GM23338 (cell line): ENCODE data around the gene ZNF438. TPM values are rescaled to one million over a fixed set of nuclear protein-coding genes. Genes with fewer than 3 reads are reported as not detected.

Experiments
- ATAC-seq: fragments of 200-7000 bp; cut with Tn5 transposase; 3 replicates; pipeline ENCODE4 v1.9.1; 2020
- DNase-seq: peaks from one replicate; pipeline ENCODE4 v3.0.0-alpha.2; 2015; ENCODE audit warnings: low spot score
- H2AFZ ChIP-seq: fragments of 200-600 bp; sonication (generic); 2 replicates; pipeline ENCODE4 v1.8.0; 2016; ENCODE audit warnings: antibody characterized with exemption, mild to moderate bottlenecking, moderate library complexity
- H3F3A ChIP-seq: fragments of 200-600 bp; sonication (generic); replicated peaks from 2 replicates; pipeline ENCODE4 v1.8.0; 2017; ENCODE audit warnings: antibody characterized with exemption, mixed run types, low read depth
- H3K27ac ChIP-seq: fragments of 200-600 bp; sonication (generic); 2 replicates; pipeline ENCODE4 v1.6.1; 2016; ENCODE audit warnings: low read depth
- H3K27me3 ChIP-seq: fragments of 200-600 bp; sonication (generic); 2 replicates; pipeline ENCODE4 v1.8.0; 2016; ENCODE audit warnings: mild to moderate bottlenecking, mixed run types, moderate library complexity; ENCODE audit not compliant: insufficient read depth
- H3K36me3 ChIP-seq: fragments of 200-600 bp; sonication (generic); 2 replicates; pipeline ENCODE4 v1.8.0; 2016; ENCODE audit warnings: mild to moderate bottlenecking; ENCODE audit not compliant: insufficient read depth
- H3K4me1 ChIP-seq: fragments of 200-600 bp; sonication (generic); 2 replicates; pipeline ENCODE4 v1.8.0; 2016; ENCODE audit warnings: mild to moderate bottlenecking, moderate library complexity; ENCODE audit not compliant: insufficient read depth
- H3K4me2 ChIP-seq: fragments of 200-600 bp; sonication (generic); 2 replicates; pipeline ENCODE4 v1.7.1; 2017; ENCODE audit warnings: mixed run types
- H3K4me3 ChIP-seq: fragments of 200-600 bp; sonication (generic); 2 replicates; pipeline ENCODE4 v1.6.1; 2016; ENCODE audit warnings: mixed run types
- H3K79me2 ChIP-seq: fragments of 200-600 bp; sonication (generic); replicated peaks from 2 replicates; pipeline ENCODE4 v1.8.0; 2017; ENCODE audit warnings: mild to moderate bottlenecking; ENCODE audit not compliant: insufficient read depth
- H3K9me2 ChIP-seq: fragments of 200-600 bp; sonication (generic); 2 replicates; pipeline ENCODE4 v1.8.0; 2017; ENCODE audit not compliant: insufficient read depth
- H4K20me1 ChIP-seq: fragments of 200-600 bp; sonication (generic); replicated peaks from 2 replicates; pipeline ENCODE4 v1.8.0; 2017; ENCODE audit warnings: mild to moderate bottlenecking; ENCODE audit not compliant: insufficient read depth
- H3K27ac Mint-ChIP-seq: 2 replicates; pipeline ENCODE4 v1.8.0; 2020; ENCODE audit warnings: inconsistent platforms, mild to moderate bottlenecking, moderate library complexity, mixed read lengths
- H3K27me3 Mint-ChIP-seq: 3 replicates; pipeline ENCODE4 v1.8.0; 2022; ENCODE audit warnings: low read depth, mild to moderate bottlenecking, moderate library complexity, mixed read lengths, inconsistent platforms; ENCODE audit not compliant: insufficient read depth, poor library complexity
- H3K36me3 Mint-ChIP-seq: 3 replicates; pipeline ENCODE4 v1.8.0; 2021; ENCODE audit warnings: low read depth, mild to moderate bottlenecking, inconsistent platforms, moderate library complexity, mixed read lengths
- H3K4me1 Mint-ChIP-seq: 3 replicates; pipeline ENCODE4 v1.8.0; 2020; ENCODE audit warnings: mild to moderate bottlenecking, inconsistent platforms, mixed read lengths
- H3K4me3 Mint-ChIP-seq: 3 replicates; pipeline ENCODE4 v1.8.0; 2021; ENCODE audit warnings: moderate library complexity, mild to moderate bottlenecking, inconsistent platforms, mixed read lengths
- H3K9me3 Mint-ChIP-seq: 3 replicates; pipeline ENCODE4 v1.8.0; 2020; ENCODE audit warnings: moderate library complexity, mild to moderate bottlenecking, inconsistent platforms, mixed read lengths
- CREB1 ChIP-seq: fragments of 250-450 bp; sonication (Bioruptor Pico); IDR thresholded peaks from 2 replicates; pipeline ENCODE4 v1.5.0; 2020; ENCODE audit warnings: low read depth, mild to moderate bottlenecking, moderate library complexity
- EZH2 ChIP-seq: fragments of 200-600 bp; sonication (generic); IDR thresholded peaks from one replicate; pipeline ENCODE4 v1.8.0; 2017; ENCODE audit warnings: antibody characterized with exemption, mild to moderate bottlenecking, low read depth; ENCODE audit not compliant: unreplicated experiment
- EZH2phosphoT487 ChIP-seq: fragments of 200-600 bp; sonication (generic); IDR thresholded peaks from one replicate; pipeline ENCODE4 v1.8.1; 2018; ENCODE audit warnings: antibody characterized with exemption; ENCODE audit not compliant: unreplicated experiment
- JUNB ChIP-seq: IDR thresholded peaks from one replicate; pipeline ENCODE4 v1.6.1; 2016; ENCODE audit warnings: antibody characterized with exemption; ENCODE audit not compliant: unreplicated experiment
- NANOG ChIP-seq: IDR thresholded peaks from 2 replicates; pipeline ENCODE4 v1.6.1; 2016; ENCODE audit warnings: antibody characterized with exemption, borderline replicate concordance
- POLR2AphosphoS5 ChIP-seq: IDR thresholded peaks from 2 replicates; pipeline ENCODE4 v1.6.1; 2016; ENCODE audit warnings: antibody characterized with exemption, low read depth
- STAT1 ChIP-seq: IDR thresholded peaks from one replicate; pipeline ENCODE4 v1.6.1; 2016; ENCODE audit warnings: antibody characterized with exemption; ENCODE audit not compliant: unreplicated experiment
- ZNF114 ChIP-seq: fragments of 250-450 bp; sonication (Bioruptor Pico); IDR thresholded peaks from 2 replicates; pipeline ENCODE4 v1.5.0; 2020; ENCODE audit warnings: mild to moderate bottlenecking, moderate library complexity
- ZNF331 ChIP-seq: fragments of 250-450 bp; sonication (Bioruptor Pico); IDR thresholded peaks from 2 replicates; pipeline ENCODE4 v1.5.0; 2020; ENCODE audit warnings: low read depth, mild to moderate bottlenecking, moderate library complexity
- polyA plus RNA-seq: library from polyadenylated mRNA; unstranded; fragments of >200 nt; fragmentation: Nextera tagmentation; extraction: Ambion mirVana; gene quantifications from 2 replicates; pipeline ENCODE4 v1.2.1, GENCODE V29; 2016
- total RNA-seq: library from RNA; depleted of rRNA; stranded (reverse); fragments of >200 nt; shearing (Covaris generic); gene quantifications from 2 replicates; pipeline ENCODE4 v1.2.3, GENCODE V29; 2014
- TF ChIP-seq, protein P1 (sequence below): IDR thresholded peaks from one replicate; pipeline ENCODE4 v1.6.1; 2018; ENCODE audit warnings: antibody characterized with exemption; ENCODE audit not compliant: unreplicated experiment

Gene ZNF438
- total and polyA plus RNA-seq, 2 experiments from 2014 or later = 0.91 to 0.94 TPM

DNA sequence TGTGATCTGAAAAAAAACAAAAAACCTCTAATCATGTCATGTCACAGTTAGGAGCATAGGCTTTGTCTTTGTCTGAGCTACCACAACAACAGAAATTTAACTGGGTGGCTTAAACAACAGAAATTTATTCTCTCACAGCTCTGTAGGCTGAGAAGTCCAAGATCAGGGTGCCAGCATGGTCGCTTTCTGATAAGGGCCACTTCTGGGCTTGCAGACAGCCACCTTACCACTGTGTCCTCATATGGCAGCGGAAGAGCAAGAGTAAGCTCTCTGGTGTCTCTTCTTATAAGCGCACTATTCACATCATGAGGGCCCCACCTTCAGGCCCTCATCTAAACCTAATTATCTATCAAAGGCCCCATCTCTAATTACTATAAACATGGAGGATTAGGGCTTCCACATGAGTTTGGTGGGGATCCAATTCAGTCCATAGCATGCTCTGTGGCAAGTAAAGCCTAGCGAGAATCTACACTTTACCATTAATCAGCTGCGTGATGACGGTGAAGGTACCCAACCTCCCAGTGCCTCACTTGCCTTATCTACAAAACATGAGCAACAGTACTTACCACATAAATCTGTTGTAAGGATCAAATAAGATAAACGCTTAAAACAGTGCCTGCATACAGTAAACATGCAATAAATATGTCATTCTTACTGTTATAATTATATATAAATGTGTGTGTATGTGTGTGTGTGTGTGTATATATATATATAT lies 17.3 kb downstream of the ZNF438 start:
- Mint-ChIP-seq H3K4me1 (peaks cover 10% of the 10 kb centered on the region), H3K36me3 (no peaks in the 10 kb centered on the region), H3K27ac (no peak overlapping the region), H3K9me3 (no peaks in the 10 kb centered on the region), H3K27me3 (peaks cover 3% of the 10 kb centered on the region), H3K4me3 (no peak overlapping the region)
- Histone ChIP-seq H2AFZ (no peak overlapping the region), H3K27ac (no peak overlapping the region), H4K20me1 (no peaks in the 10 kb centered on the region), H3K4me1 (peaks cover 6% of the 10 kb centered on the region; the same call in 1 of the 2 replicates), H3K4me2 (no peak overlapping the region), H3K27me3 (no peaks in the 10 kb centered on the region), H3K4me3 (no peak overlapping the region), H3K79me2 (no peaks in the 10 kb centered on the region), H3K9me2 (no peaks in the 10 kb centered on the region), H3K36me3 (no peaks in the 10 kb centered on the region), H3F3A (no peaks in the 10 kb centered on the region)
- ATAC-seq = no peak
- no peak for DNase-seq
- TF ChIP-seq, protein P1, sequence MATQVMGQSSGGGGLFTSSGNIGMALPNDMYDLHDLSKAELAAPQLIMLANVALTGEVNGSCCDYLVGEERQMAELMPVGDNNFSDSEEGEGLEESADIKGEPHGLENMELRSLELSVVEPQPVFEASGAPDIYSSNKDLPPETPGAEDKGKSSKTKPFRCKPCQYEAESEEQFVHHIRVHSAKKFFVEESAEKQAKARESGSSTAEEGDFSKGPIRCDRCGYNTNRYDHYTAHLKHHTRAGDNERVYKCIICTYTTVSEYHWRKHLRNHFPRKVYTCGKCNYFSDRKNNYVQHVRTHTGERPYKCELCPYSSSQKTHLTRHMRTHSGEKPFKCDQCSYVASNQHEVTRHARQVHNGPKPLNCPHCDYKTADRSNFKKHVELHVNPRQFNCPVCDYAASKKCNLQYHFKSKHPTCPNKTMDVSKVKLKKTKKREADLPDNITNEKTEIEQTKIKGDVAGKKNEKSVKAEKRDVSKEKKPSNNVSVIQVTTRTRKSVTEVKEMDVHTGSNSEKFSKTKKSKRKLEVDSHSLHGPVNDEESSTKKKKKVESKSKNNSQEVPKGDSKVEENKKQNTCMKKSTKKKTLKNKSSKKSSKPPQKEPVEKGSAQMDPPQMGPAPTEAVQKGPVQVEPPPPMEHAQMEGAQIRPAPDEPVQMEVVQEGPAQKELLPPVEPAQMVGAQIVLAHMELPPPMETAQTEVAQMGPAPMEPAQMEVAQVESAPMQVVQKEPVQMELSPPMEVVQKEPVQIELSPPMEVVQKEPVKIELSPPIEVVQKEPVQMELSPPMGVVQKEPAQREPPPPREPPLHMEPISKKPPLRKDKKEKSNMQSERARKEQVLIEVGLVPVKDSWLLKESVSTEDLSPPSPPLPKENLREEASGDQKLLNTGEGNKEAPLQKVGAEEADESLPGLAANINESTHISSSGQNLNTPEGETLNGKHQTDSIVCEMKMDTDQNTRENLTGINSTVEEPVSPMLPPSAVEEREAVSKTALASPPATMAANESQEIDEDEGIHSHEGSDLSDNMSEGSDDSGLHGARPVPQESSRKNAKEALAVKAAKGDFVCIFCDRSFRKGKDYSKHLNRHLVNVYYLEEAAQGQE = no peak
- TF ChIP-seq CREB1 (CRISPR knock-in tag) = no peak

- H3K4me2 ChIP-seq = no peak overlapping the region
- peaks cover under 1% of the 10 kb centered on the region; the same call in 1 of the 3 replicates for H3K4me1 Mint-ChIP-seq
- no peak overlapping the region for H3K27ac Mint-ChIP-seq
- no peak overlapping the region for H3K4me3 Mint-ChIP-seq
- DNase-seq = no peak
- no peaks in the 10 kb centered on the region for H3K4me1 ChIP-seq
- H3K36me3 ChIP-seq = no peaks in the 10 kb centered on the region
- no peak overlapping the region for H3K27ac ChIP-seq
- H3K36me3 Mint-ChIP-seq = no peaks in the 10 kb centered on the region
- no peak for ATAC-seq
- H3K27me3 Mint-ChIP-seq = peaks cover 4% of the 10 kb centered on the region
- H3K9me2 ChIP-seq = no peaks in the 10 kb centered on the region
- H3K27me3 ChIP-seq = no peaks in the 10 kb centered on the region
- H2AFZ ChIP-seq = no peak overlapping the region
- no peaks in the 10 kb centered on the region for H3K79me2 ChIP-seq
- H3K9me3 Mint-ChIP-seq = no peaks in the 10 kb centered on the region
- H3F3A ChIP-seq = no peaks in the 10 kb centered on the region
- no peak overlapping the region for H3K4me3 ChIP-seq
- H4K20me1 ChIP-seq = no peaks in the 10 kb centered on the region
- TF ChIP-seq NANOG = no peak
- TF ChIP-seq JUNB = no peak
- TF ChIP-seq POLR2AphosphoS5 = no peak
- TF ChIP-seq ZNF114 (CRISPR knock-in tag) = no peak
- TF ChIP-seq CREB1 (CRISPR knock-in tag) = no peak
- TF ChIP-seq, protein P1 = no peak
- no peak for TF ChIP-seq ZNF331 (CRISPR knock-in tag)
- no peak for TF ChIP-seq EZH2phosphoT487
- no peak for TF ChIP-seq EZH2
- TF ChIP-seq STAT1 = no peak
Measured at GRCh38 chr10:31013331-31013730, 18.3 kb downstream of the ZNF438 start.
